ENCODE measurements around the gene SLC30A5. TPM values are rescaled to one million over a fixed set of nuclear protein-coding genes. Genes with fewer than 3 reads are reported as not detected.

The SLC30A5 gene
- polyA plus RNA-seq, 1 experiment: 47.4 TPM

DNA sequence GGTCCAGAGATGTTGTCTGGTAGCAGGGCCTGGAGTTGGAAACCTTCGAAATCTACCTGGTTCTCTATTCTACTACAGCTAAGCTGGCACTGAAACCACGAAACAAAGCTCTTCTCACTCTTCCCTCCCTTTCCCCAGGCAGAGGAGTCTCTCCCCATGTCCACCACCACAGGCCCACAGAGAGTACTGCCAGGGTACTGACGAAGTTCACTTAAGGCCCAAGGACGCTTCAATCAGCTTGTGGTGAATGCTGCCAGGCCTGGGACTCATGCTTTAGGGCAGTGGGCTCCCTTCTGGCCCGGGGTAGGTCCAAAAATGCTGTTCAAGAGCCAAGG, 55.8 kb downstream of the SLC30A5 start:
- Histone ChIP-seq H3K4me3 (ENCODE audit: low read depth, low read length) (no peak overlapping the region), H3K36me3 (ENCODE audit: control insufficient read depth, insufficient read depth, low read length) (no peaks in the 10 kb centered on the region), H3K27me3 (ENCODE audit: control insufficient read depth, insufficient read depth, low read length) (no peaks in the 10 kb centered on the region)
- ChIA-PET CTCF (interaction anchor here (1.1 kb wide), 1 partner anchor 40 kb away, joined by 3 read pairs; the partner anchor contains the start of gene CENPH), POLR2A (no interaction called here)
- TF ChIP-seq, protein P1, sequence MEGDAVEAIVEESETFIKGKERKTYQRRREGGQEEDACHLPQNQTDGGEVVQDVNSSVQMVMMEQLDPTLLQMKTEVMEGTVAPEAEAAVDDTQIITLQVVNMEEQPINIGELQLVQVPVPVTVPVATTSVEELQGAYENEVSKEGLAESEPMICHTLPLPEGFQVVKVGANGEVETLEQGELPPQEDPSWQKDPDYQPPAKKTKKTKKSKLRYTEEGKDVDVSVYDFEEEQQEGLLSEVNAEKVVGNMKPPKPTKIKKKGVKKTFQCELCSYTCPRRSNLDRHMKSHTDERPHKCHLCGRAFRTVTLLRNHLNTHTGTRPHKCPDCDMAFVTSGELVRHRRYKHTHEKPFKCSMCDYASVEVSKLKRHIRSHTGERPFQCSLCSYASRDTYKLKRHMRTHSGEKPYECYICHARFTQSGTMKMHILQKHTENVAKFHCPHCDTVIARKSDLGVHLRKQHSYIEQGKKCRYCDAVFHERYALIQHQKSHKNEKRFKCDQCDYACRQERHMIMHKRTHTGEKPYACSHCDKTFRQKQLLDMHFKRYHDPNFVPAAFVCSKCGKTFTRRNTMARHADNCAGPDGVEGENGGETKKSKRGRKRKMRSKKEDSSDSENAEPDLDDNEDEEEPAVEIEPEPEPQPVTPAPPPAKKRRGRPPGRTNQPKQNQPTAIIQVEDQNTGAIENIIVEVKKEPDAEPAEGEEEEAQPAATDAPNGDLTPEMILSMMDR (IDR thresholded peaks at IDR 0.05; ENCODE audit: insufficient read depth, low read depth, low read length): no peak
- no peak for DNase-seq (ENCODE audit: low read depth)

DNA sequence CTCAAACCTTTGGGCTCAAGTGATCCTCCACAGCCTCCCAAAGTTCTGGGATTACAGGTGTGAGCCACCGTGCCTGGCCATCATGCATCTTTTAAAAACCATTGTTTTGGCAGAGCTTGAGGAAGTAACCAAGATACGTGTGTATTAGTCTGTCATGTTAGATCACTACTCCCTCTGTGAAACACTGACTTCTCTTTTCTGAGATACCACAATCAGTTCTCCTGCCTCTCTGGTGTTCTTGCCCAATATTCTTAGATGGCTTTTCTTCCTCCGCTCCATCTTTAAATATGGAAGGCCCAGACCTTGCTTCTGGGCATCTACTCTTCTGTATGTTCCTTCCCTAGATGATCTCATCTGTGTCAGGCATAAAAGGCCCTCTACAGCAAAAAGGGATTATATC, 58.9 kb downstream of the SLC30A5 start:
- CTCF ChIA-PET: no interaction called here
- Histone ChIP-seq H3K4me3 (ENCODE audit: low read depth, low read length) (no peak overlapping the region), H3K36me3 (ENCODE audit: control insufficient read depth, insufficient read depth, low read length) (no peaks in the 10 kb centered on the region), H3K27me3 (ENCODE audit: control insufficient read depth, insufficient read depth, low read length) (no peaks in the 10 kb centered on the region)
- TF ChIP-seq, protein P1 (IDR thresholded peaks at IDR 0.05; ENCODE audit: insufficient read depth, low read depth, low read length): no peak
- POLR2A ChIA-PET: no interaction called here
- DNase-seq (ENCODE audit: low read depth): no peak

DNA sequence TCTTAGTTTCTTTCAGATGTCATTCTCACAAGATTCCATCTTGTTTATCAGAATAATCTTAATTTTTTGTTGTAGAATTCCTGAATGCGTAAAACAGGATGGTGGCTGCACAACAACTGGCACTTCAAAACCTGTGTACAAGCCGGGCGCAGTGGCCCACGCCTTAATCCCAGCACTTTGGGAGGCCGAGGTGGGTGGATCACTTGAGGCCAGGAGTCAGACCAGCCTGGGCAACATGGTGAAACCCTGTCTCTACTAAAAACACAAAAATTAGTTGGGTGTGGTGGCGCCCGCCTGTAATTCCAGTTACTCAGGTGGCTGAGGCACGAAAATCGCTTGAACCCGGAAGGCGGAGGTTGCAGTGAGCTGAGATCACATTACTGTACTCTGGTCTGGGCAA, 62.6 kb downstream of the SLC30A5 start:
- DNase-seq (ENCODE audit: low read depth): no peak
- POLR2A ChIA-PET: no interaction called here
- TF ChIP-seq, protein P1 (IDR thresholded peaks at IDR 0.05; ENCODE audit: insufficient read depth, low read depth, low read length): no peak
- no peak overlapping the region for H3K4me3 ChIP-seq (ENCODE audit: low read depth, low read length)
- no peaks in the 10 kb centered on the region for H3K27me3 ChIP-seq (ENCODE audit: control insufficient read depth, insufficient read depth, low read length)
- H3K36me3 ChIP-seq (ENCODE audit: control insufficient read depth, insufficient read depth, low read length): no peaks in the 10 kb centered on the region
- CTCF ChIA-PET: no interaction called here

DNA sequence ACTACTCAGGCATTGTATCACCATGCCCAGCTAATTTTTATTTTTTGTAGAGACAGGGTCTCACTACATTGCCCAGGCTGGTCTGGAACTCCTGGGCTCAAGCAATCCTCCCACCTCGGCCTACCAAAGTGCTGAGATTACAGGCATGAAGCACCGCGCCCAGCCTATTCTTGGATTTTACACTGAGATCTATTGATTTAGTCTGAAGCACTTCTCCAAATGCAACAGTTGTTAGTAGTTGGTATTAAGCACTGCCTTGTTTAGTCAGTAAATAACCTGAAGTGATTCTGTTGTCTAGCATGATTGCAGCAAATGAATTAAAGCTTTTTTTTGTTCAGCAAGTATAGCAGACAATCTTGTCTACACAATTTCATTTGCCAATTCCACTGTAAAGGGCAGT, 64.2 kb downstream of the SLC30A5 start:
- POLR2A ChIA-PET: no interaction called here
- Histone ChIP-seq H3K27me3 (ENCODE audit: control insufficient read depth, insufficient read depth, low read length) (no peaks in the 10 kb centered on the region), H3K36me3 (ENCODE audit: control insufficient read depth, insufficient read depth, low read length) (no peaks in the 10 kb centered on the region), H3K4me3 (ENCODE audit: low read depth, low read length) (no peak overlapping the region)
- DNase-seq (ENCODE audit: low read depth): no peak
- TF ChIP-seq, protein P1 (IDR thresholded peaks at IDR 0.05; ENCODE audit: insufficient read depth, low read depth, low read length): no peak
- CTCF ChIA-PET: interaction anchor here (1.3 kb wide), 1 partner anchor 10 kb away, joined by 5 read pairs; no protein-coding TSS in a partner anchor

DNA sequence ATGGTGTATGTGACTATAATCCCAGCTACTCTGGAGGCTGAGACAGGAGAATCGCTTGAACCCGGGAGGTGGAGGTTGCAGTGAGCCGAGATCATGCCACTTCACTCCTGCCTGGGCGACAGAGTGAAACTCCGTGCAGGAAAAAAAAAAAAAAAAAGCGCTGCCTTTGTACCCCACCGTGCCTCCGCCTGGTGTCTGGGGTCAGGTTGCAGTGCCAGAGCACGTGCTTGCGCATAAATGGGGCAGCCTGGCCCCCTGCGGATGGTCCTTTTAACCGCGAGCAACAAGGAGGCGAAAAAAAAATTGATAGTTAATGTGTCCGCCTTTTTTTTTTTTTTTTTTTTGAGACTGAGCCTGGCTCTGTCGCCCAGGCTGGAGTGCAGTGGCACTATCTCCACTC, 66.8 kb downstream of the SLC30A5 start:
- Histone ChIP-seq H3K36me3 (ENCODE audit: control insufficient read depth, insufficient read depth, low read length) (no peaks in the 10 kb centered on the region), H3K27me3 (ENCODE audit: control insufficient read depth, insufficient read depth, low read length) (no peaks in the 10 kb centered on the region), H3K4me3 (ENCODE audit: low read depth, low read length) (no peak overlapping the region)
- TF ChIP-seq, protein P1 (IDR thresholded peaks at IDR 0.05; ENCODE audit: insufficient read depth, low read depth, low read length): no peak
- DNase-seq (ENCODE audit: low read depth): no peak
- ChIA-PET CTCF (interaction anchor here (1.3 kb wide), 1 partner anchor 14 kb away, joined by 3 read pairs; no protein-coding TSS in a partner anchor), POLR2A (no interaction called here)

All from BJ (cell line).